GM21717 (cell line): ENCODE results near the gene PDIA5.

Source experiments
- ATAC-seq: cut with Tn5 transposase; IDR thresholded peaks from one replicate; pipeline ENCODE4 v1.9.1; 2021; ENCODE audit warnings: mild to moderate bottlenecking, moderate library complexity; ENCODE audit not compliant: unreplicated experiment

Gene PDIA5

GRCh38 chr3:123066896-123067688, at the start of gene PDIA5:
TSS of gene PDIA5 (plus strand) at chr3:123067025. CDS start at chr3:123067165, 140 bp downstream.
- ATAC-seq: peak; percentile 86

- no peak for ATAC-seq
Observed at GRCh38 chr3:123018683-123019082, 48.1 kb upstream of the PDIA5 start.

- ATAC-seq: no peak
Observed at GRCh38 chr3:123019161-123019560, 47.7 kb upstream of the PDIA5 start.

GRCh38 chr3:123019591-123019990, 47.2 kb upstream of the PDIA5 start:
- no peak for ATAC-seq

GRCh38 chr3:123020709-123021108, 46.1 kb upstream of the PDIA5 start:
- no peak for ATAC-seq

- no peak for ATAC-seq
Observed at GRCh38 chr3:123021388-123021787, 45.4 kb upstream of the PDIA5 start.

- no peak for ATAC-seq
Observed at GRCh38 chr3:123021996-123022510, 44.8 kb upstream of the PDIA5 start.

GRCh38 chr3:123024056-123024455, 42.8 kb upstream of the PDIA5 start:
- no peak for ATAC-seq

GRCh38 chr3:123025642-123026521, 40.9 kb upstream of the PDIA5 start:
- ATAC-seq: no peak

- no peak for ATAC-seq
Observed at GRCh38 chr3:123026565-123027291, 40.1 kb upstream of the PDIA5 start.

- no peak for ATAC-seq
Observed at GRCh38 chr3:123027292-123028232, 39.3 kb upstream of the PDIA5 start, which contains the start of gene SEMA5B. TSS of gene SEMA5B (minus strand) at chr3:123027763. CDS start at chr3:122961263, 66,500 bp downstream.

- ATAC-seq: no peak
Observed at GRCh38 chr3:123028233-123028828, 38.5 kb upstream of the PDIA5 start.

GRCh38 chr3:123031051-123031450, 35.8 kb upstream of the PDIA5 start:
- ATAC-seq: no peak

- ATAC-seq: no peak
Observed at GRCh38 chr3:123032057-123032456, 34.8 kb upstream of the PDIA5 start.

GRCh38 chr3:123034120-123034519, 32.7 kb upstream of the PDIA5 start:
- no peak for ATAC-seq

GRCh38 chr3:123034996-123035395, 31.8 kb upstream of the PDIA5 start:
- ATAC-seq: no peak

- no peak for ATAC-seq
Observed at GRCh38 chr3:123036352-123037014, 30.3 kb upstream of the PDIA5 start.

GRCh38 chr3:123037015-123037375, 29.8 kb upstream of the PDIA5 start:
- ATAC-seq: no peak

GRCh38 chr3:123038751-123039150, 28.1 kb upstream of the PDIA5 start:
- ATAC-seq: no peak
